Pancreas (tissue), 10 donors: ENCODE measurements around the gene CKB. TPM values are rescaled to one million over a fixed set of nuclear protein-coding genes. Genes with fewer than 3 reads are reported as not detected.

ENCODE experiments used
- ATAC-seq, 4 donors: fragments of 200-7000 bp; cut with Tn5 transposase; one replicate each; pipeline versions ENCODE4 v1.8.0 to v1.9.1; 2020; ENCODE audit warnings: mild to moderate bottlenecking in 4 of 4, moderate library complexity in 4 of 4
- DNase-seq, 6 donors: peaks; one replicate each; pipeline ENCODE4 v3.0.0-alpha.2; 2020
- FAIRE-seq: peaks from 2 replicates; lab custom pipeline; 2012; peaks lifted over from hg19 to GRCh38; lab: Jason Lieb, UNC
- H3K27ac ChIP-seq, 4 donors: fragments of 200-600 bp; sonication (generic); 1 replicate in 3 of 4; 2 replicates in 1 of 4; pipeline versions ENCODE4 v1.5.0 to v1.8.0; 2020
- H3K27me3 ChIP-seq, 4 donors: fragments of 200-600 bp; one replicate each; pipeline ENCODE4 v1.8.0; 2021
- H3K36me3 ChIP-seq, 3 donors: fragments of 200-600 bp; sonication (generic) in 1 of 3; one replicate each; pipeline versions ENCODE4 v1.5.0 to v1.8.0; 2020 to 2021
- H3K4me1 ChIP-seq, 3 donors: fragments of 200-600 bp; one replicate each; pipeline ENCODE4 v1.8.0; 2021
- H3K4me3 ChIP-seq, 4 donors: fragments of 200-600 bp; sonication (generic) in 2 of 4; one replicate each; pipeline versions ENCODE4 v1.5.0 to v1.8.0; 2020 to 2021
- H3K9me3 ChIP-seq, 4 donors: fragments of 200-600 bp; one replicate each; pipeline ENCODE4 v1.8.0; 2021
- WGBS, 2 donors: extraction: QIAGEN DNeasy Blood & Tissue Kit; methylation state at CpG; one replicate each; pipeline ENCODE4 v1.1.7; 2013; 5-methylcytosine and 5-hydroxymethylcytosine counted together
- intact Hi-C, 3 donors: fragments of 100-400 bp; cut with DNase I; formaldehyde crosslinking; loops; one replicate each; pipeline versions ENCODE4 v1.11.1 to v1.14.2; 2022
- polyA plus RNA-seq, 2 donors: library from polyadenylated mRNA; stranded (reverse); fragments of 200-250 nt; gene quantifications; one replicate each; pipeline ENCODE4 v1.2.3, GENCODE V29; 2013
- total RNA-seq, 6 donors: library from RNA; stranded (reverse); fragmentation: NEBNext Ultra II Directional in 4 of 6; extraction: Animal tissue kit (Norgen Biotek cat#: 25700) in 4 of 6; gene quantifications; one replicate each; pipeline versions ENCODE4 v1.2.1 to v1.2.4, GENCODE V29; 2021 to 2023
- TF ChIP-seq, protein P1 (sequence below), 4 donors: fragments of 200-600 bp; sonication (generic) in 3 of 4; IDR thresholded peaks; one replicate each; pipeline versions ENCODE4 v1.5.0 to v1.8.0; 2021; ENCODE audit warnings: antibody characterized with exemption in 4 of 4
- donor health status: healthy with polysubstance abuse.
- donor health status: DM: no; HTN: no; CAD: no; lungs with moderate emphysema.
- donor health status: DM: no; HTN: no; CAD: no.
- donor health status: control.
- donor health status: control.
- donor health status: Bipolar disorder and iron deficiency.
- donor health status: DM: yes; HTN: yes; CAD: no.
- donor health status: DM: no; HTN: no; CAD: no.
- donor health status: DM: no; HTN: no; CAD: no.
- donor health status: DM: yes; HTN: yes; CAD: no.

The CKB gene
- total and polyA plus RNA-seq, 8 donors: 17.8 to 264 (median 45.9) TPM

DNA sequence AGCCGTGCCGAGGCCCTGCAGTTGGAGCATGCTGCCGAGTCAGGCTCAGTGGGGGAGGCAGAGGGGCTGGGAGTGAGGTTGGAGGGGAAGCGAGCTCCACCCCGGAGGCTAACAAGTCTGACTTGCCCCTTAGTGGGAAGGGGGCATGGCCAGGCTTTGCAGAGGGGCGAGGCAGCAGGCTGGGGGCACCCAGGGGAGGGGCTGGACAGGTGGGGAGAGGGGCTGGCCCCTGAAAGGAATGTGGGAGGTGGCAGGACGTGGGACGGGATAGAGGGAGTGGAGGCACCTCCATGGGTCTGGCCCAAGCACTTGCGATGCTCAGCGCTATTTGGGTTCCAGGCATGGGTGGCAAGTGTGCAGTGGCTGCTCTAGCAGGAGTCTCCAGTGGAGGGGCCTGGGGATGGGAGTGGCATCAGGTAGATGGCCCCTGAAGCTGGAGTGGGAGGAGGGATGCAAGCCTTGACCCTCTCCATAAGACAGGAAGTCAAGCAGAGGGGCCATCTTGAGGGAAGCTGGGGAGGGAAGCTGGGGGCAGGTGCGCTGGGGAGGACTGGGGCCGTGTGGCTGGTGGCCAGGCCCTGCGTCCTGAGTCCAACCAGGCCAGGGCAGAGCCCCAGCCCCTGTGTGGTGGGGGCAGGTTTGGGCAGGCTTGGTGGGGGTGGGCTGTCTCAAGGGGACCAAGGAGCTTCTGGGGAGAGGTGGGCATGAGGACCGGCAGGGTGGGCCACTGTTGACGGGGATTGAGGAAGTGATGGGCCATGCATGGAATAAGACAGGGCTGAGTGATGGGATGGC, 9.0 kb upstream of the CKB start:
- no peaks in the 10 kb centered on the region for H3K36me3 ChIP-seq
- no peak overlapping the region for H3K27ac ChIP-seq
- TF ChIP-seq, protein P1, sequence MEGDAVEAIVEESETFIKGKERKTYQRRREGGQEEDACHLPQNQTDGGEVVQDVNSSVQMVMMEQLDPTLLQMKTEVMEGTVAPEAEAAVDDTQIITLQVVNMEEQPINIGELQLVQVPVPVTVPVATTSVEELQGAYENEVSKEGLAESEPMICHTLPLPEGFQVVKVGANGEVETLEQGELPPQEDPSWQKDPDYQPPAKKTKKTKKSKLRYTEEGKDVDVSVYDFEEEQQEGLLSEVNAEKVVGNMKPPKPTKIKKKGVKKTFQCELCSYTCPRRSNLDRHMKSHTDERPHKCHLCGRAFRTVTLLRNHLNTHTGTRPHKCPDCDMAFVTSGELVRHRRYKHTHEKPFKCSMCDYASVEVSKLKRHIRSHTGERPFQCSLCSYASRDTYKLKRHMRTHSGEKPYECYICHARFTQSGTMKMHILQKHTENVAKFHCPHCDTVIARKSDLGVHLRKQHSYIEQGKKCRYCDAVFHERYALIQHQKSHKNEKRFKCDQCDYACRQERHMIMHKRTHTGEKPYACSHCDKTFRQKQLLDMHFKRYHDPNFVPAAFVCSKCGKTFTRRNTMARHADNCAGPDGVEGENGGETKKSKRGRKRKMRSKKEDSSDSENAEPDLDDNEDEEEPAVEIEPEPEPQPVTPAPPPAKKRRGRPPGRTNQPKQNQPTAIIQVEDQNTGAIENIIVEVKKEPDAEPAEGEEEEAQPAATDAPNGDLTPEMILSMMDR (IDR thresholded peaks at IDR 0.05): no peak
- intact Hi-C loops: no loop called here
- H3K4me3 ChIP-seq: no peak overlapping the region
- peak in 2 of 6 donors; percentile 34 to 68 for DNase-seq
- no peaks in the 10 kb centered on the region for H3K9me3 ChIP-seq
- peaks cover 0 to 18% (median 6%) of the 10 kb centered on the region in 3 donors for H3K4me1 ChIP-seq
- ATAC-seq: no peak
- FAIRE-seq: no peak
- WGBS, 2 donors: 88 to 93% methylated on average over 15 of the region's 15 CpGs
- H3K27me3 ChIP-seq: no peaks in the 10 kb centered on the region

DNA sequence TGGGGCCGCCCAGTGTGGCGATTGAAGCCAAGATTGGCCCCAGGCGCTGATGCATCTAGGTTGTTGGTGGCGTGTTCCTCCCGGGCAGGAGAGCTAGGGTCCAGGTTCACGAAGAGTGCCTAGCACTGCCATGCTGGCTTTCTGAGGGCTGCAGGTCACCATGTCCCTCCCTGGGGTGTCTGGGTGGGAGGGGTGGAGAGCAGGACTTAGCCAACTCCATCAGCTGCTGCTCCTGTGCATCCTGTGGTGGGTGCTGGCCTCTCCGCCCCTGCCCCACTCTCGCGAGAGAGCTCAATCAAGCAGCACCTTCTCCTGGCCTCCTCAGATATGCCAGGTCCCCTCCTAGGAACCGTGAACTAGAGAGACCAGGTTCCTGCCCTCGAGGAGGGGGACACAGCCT, 8.2 kb upstream of the CKB start:
- Histone ChIP-seq H3K27me3 (no peaks in the 10 kb centered on the region), H3K4me1 (peaks cover 0 to 21% (median 6%) of the 10 kb centered on the region in 3 donors), H3K4me3 (no peak overlapping the region), H3K36me3 (no peaks in the 10 kb centered on the region), H3K27ac (no peak overlapping the region), H3K9me3 (no peaks in the 10 kb centered on the region)
- peak in 1 of 6 donors; percentile 50 for DNase-seq
- ATAC-seq: no peak
- TF ChIP-seq, protein P1 (IDR thresholded peaks at IDR 0.05): no peak
- 81 to 85% methylated on average over 11 of the region's 11 CpGs for WGBS, 2 donors
- intact Hi-C loops: no loop called here
- FAIRE-seq: no peak

DNA sequence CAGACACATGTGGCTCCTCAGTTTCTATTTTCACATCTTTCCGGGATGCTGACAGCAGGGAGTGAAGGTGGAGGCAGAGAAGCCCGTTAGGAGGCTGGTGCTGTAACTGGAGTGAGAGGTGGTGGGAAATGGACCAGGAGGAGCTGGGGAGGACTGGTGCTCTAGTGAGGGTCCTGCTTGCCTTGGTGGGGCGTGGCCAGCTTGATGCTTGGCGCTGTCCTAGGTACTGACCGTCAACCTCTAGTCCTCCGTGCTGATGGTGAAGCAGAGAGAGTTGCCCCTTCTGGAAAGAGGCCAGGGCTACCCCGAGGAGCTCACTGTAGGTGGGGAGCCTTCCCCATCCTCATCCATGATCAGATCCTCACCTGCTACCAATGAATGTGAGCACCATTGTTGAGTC, 7.8 kb upstream of the CKB start:
- Histone ChIP-seq H3K27ac (no peak overlapping the region), H3K9me3 (no peaks in the 10 kb centered on the region), H3K4me1 (peaks cover 0 to 25% (median 6%) of the 10 kb centered on the region in 3 donors), H3K27me3 (no peaks in the 10 kb centered on the region), H3K4me3 (peak overlapping the region in 1 of 4 donors; percentile 100), H3K36me3 (no peaks in the 10 kb centered on the region)
- TF ChIP-seq, protein P1 (IDR thresholded peaks at IDR 0.05): no peak
- DNase-seq: peak in 2 of 6 donors; percentile 40 to 49
- intact Hi-C loops: no loop called here
- WGBS, 2 donors: 50 to 55% methylated on average over 7 of the region's 7 CpGs
- ATAC-seq: no peak
- no peak for FAIRE-seq

DNA sequence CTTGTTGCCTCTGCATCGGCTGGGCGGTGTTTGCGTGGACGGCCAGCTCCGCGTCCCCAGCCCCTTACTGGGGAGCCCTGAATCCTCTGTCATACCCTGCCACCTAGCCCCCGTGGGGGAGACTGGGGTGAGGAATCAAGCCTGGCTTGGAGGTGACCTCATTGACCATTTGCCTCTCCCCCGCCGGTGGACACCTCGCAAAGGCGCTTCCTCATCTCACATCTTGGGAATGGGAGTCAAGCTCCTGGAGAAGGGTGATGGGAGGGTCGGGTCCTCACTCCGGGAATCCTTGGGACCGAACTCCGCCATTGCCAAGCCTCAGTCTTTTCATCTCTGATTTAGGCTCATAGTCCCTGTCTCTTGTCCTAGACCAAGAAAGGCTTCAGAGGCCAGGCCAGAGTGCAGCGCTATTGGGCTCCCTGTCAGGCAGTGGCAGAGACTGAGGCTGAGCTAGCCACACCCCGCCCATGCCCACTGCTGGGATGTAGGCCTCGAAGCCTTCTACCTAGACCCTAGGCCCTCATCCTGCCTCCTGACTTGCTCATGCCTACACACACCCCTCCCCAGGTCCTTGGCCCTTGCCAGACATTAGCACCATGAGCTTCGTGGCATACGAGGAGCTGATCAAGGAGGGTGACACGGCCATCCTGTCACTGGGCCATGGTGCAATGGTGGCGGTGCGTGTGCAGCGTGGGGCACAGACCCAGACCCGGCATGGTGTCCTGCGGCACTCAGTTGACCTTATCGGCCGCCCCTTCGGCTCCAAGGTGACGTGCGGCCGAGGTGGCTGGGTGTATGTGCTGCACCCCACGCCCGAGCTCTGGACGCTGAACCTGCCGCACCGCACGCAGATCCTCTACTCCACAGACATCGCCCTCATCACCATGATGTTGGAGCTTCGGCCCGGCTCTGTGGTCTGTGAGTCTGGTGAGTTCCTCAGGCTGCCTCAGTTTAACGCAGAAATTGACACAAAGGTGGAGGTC, 7.0 kb upstream of the CKB start:
- intact Hi-C loops: no loop called here
- peak overlapping the region; percentile 68 to 90 (median 78) for H3K27ac ChIP-seq

More for the DNA sequence above, 7.0 kb upstream of the CKB start:
- Histone ChIP-seq H3K4me1 (peaks cover 6 to 30% (median 7%) of the 10 kb centered on the region in 3 donors), H3K27me3 (no peaks in the 10 kb centered on the region), H3K9me3 (no peaks in the 10 kb centered on the region), H3K36me3 (no peaks in the 10 kb centered on the region), H3K4me3 (peak overlapping the region; percentile 73 to 100 (median 94))
- DNase-seq (peak in 2 of 6 donors; percentile 44 to 72), ATAC-seq (no peak), FAIRE-seq (no peak)
- WGBS, 2 donors: 40 to 48% methylated on average over 38 to 42 of the region's 42 CpGs
- TF ChIP-seq, protein P1 (IDR thresholded peaks at IDR 0.05): no peak
